Neural cell (in vitro differentiated cells): ENCODE data around the gene PTPRR. TPM values are rescaled to one million over a fixed set of nuclear protein-coding genes. Genes with fewer than 3 reads are reported as not detected.

ENCODE experiments used
- H2AFZ ChIP-seq: fragments of 200-600, 300-800 bp; sonication (generic), shearing (Covaris generic); 2 replicates; pipeline ENCODE4 v1.6.0; 2014; ENCODE audit warnings: low read depth, mild to moderate bottlenecking, antibody characterized with exemption, low read length, moderate library complexity
- H3F3A ChIP-seq: fragments of 200-600 bp; shearing (Covaris generic); 2 replicates; pipeline ENCODE4 v1.6.1; 2016; ENCODE audit warnings: mild to moderate bottlenecking, moderate library complexity, mixed read lengths, antibody characterized with exemption, low read length; ENCODE audit not compliant: insufficient read depth, poor library complexity, severe bottlenecking
- H3K27ac ChIP-seq: fragments of 200-600, 300-800 bp; sonication (generic), shearing (Covaris generic); 2 replicates; pipeline ENCODE4 v1.5.1; 2014; ENCODE audit warnings: mild to moderate bottlenecking, low read length, moderate library complexity
- H3K27me3 ChIP-seq: fragments of 300-800, 200-600 bp; sonication (generic), shearing (Covaris generic); 2 replicates; pipeline ENCODE4 v1.6.0; 2014; ENCODE audit warnings: mild to moderate bottlenecking, low read depth, low read length, moderate library complexity; ENCODE audit not compliant: insufficient read depth
- H3K36me3 ChIP-seq: fragments of 300-800, 200-600 bp; sonication (generic), shearing (Covaris generic); 2 replicates; pipeline ENCODE4 v1.5.1; 2014; ENCODE audit warnings: mild to moderate bottlenecking, antibody characterized with exemption, low read length, moderate library complexity; ENCODE audit not compliant: insufficient read depth
- H3K4me2 ChIP-seq: fragments of 300-800, 200-600 bp; sonication (generic), shearing (Covaris generic); 2 replicates; pipeline ENCODE4 v1.6.0; 2014; ENCODE audit warnings: mild to moderate bottlenecking, low read length
- H3K4me3 ChIP-seq: fragments of 300-800, 200-600 bp; sonication (generic), shearing (Covaris generic); 2 replicates; pipeline ENCODE4 v1.5.1; 2014; ENCODE audit warnings: mild to moderate bottlenecking, low read length, moderate library complexity
- H3K79me2 ChIP-seq: fragments of 200-600 bp; shearing (Covaris generic); replicated peaks from 2 replicates; pipeline ENCODE4 v1.6.0; 2014; ENCODE audit warnings: mild to moderate bottlenecking, low read length, moderate library complexity; ENCODE audit not compliant: insufficient read depth
- H3K9ac ChIP-seq: fragments of 300-800, 200-600 bp; sonication (generic), shearing (Covaris generic); 2 replicates; pipeline ENCODE4 v1.6.1; 2016; ENCODE audit warnings: mild to moderate bottlenecking, low read length, mixed read lengths
- H3K9me2 ChIP-seq: fragments of 200-600 bp; shearing (Covaris generic); 2 replicates; pipeline ENCODE4 v1.6.1; 2016; ENCODE audit warnings: mild to moderate bottlenecking, low read length, mixed read lengths; ENCODE audit not compliant: insufficient read depth
- H3K9me3 ChIP-seq: fragments of 200-600, 300-800 bp; sonication (generic), shearing (Covaris generic); 2 replicates; pipeline ENCODE4 v1.6.1; 2016; ENCODE audit warnings: mild to moderate bottlenecking, mixed run types, low read length, moderate library complexity, mixed read lengths
- H4K20me1 ChIP-seq: fragments of 200-600 bp; shearing (Covaris generic); 2 replicates; pipeline ENCODE4 v1.6.1; 2016; ENCODE audit warnings: mild to moderate bottlenecking, mixed run types; ENCODE audit not compliant: insufficient read depth
- CTCF ChIP-seq: fragments of 450-650 bp; IDR thresholded peaks from 2 replicates; pipeline ENCODE4 v1.5.1; 2014; ENCODE audit warnings: antibody characterized with exemption, mild to moderate bottlenecking, moderate library complexity; ENCODE audit not compliant: poor library complexity, severe bottlenecking
- EP300 ChIP-seq: fragments of 450-650 bp; conservative IDR thresholded peaks from 2 replicates; pipeline ENCODE4 v1.6.1; 2014; ENCODE audit warnings: antibody characterized with exemption, mild to moderate bottlenecking, moderate library complexity; ENCODE audit not compliant: poor library complexity, severe bottlenecking
- EZH2 ChIP-seq: fragments of 200-600, 300-800 bp; shearing (Covaris generic), sonication (generic); IDR thresholded peaks from 2 replicates; pipeline ENCODE4 v1.6.1; 2014; ENCODE audit warnings: antibody characterized with exemption, low read length, borderline replicate concordance, mild to moderate bottlenecking; ENCODE audit not compliant: insufficient read depth, poor library complexity, severe bottlenecking
- MXI1 ChIP-seq: fragments of 450-650 bp; conservative IDR thresholded peaks from 2 replicates; pipeline ENCODE4 v1.6.1; 2014; ENCODE audit warnings: antibody characterized with exemption, mild to moderate bottlenecking; ENCODE audit not compliant: poor library complexity, severe bottlenecking
- POLR2AphosphoS5 ChIP-seq: IDR thresholded peaks from 2 replicates; pipeline ENCODE4 v1.6.1; 2012
- RAD21 ChIP-seq: fragments of 450-650 bp; conservative IDR thresholded peaks from 2 replicates; pipeline ENCODE4 v1.6.1; 2014; ENCODE audit warnings: antibody characterized with exemption, mild to moderate bottlenecking, moderate library complexity
- SMC3 ChIP-seq: fragments of 450-650 bp; conservative IDR thresholded peaks from 2 replicates; pipeline ENCODE4 v1.6.1; 2014; ENCODE audit warnings: antibody characterized with exemption, mild to moderate bottlenecking, moderate library complexity; ENCODE audit not compliant: poor library complexity
- TAF1 ChIP-seq: IDR thresholded peaks from 2 replicates; pipeline ENCODE4 v1.6.1; 2012; ENCODE audit warnings: low read depth
- polyA plus RNA-seq: library from polyadenylated mRNA; depleted of rRNA; stranded (reverse); fragments of >200 nt; gene quantifications from 2 replicates; pipeline ENCODE4 v1.2.3, GENCODE V29; 2014
- TF ChIP-seq, protein P1 (sequence below): IDR thresholded peaks from 2 replicates; pipeline ENCODE4 v1.6.1; 2012; ENCODE audit warnings: borderline replicate concordance

The PTPRR gene
- polyA plus RNA-seq, 1 donor from 2014 or later: 2.2 TPM

DNA sequence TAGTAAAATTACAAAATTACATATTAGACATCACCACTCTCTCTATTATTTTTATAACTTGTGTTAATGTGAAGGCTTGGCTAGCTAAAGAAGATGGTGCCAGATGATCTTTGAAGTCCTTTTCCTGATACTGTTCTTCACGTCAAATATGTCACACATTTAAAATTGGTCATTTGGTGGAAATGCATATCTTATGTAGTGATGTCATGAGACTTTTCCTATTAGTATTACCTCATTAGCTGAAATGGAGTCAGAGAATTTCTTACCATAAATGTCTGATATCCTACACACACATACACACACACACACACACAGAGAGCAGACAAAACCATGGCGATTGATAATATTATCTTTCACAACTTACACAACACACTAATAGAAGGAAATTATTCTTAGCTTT is 158.5 kb downstream of the PTPRR start:
- Histone ChIP-seq H3K36me3 (no peaks in the 10 kb centered on the region), H3K9me2 (no peaks in the 10 kb centered on the region), H4K20me1 (no peaks in the 10 kb centered on the region), H3K4me2 (no peak overlapping the region), H2AFZ (no peak overlapping the region), H3K79me2 (no peaks in the 10 kb centered on the region), H3K9me3 (no peaks in the 10 kb centered on the region), H3K27me3 (no peaks in the 10 kb centered on the region), H3K4me3 (no peak overlapping the region), H3F3A (no peaks in the 10 kb centered on the region), H3K9ac (no peak overlapping the region), H3K27ac (no peak overlapping the region)
- TF ChIP-seq, protein P1, sequence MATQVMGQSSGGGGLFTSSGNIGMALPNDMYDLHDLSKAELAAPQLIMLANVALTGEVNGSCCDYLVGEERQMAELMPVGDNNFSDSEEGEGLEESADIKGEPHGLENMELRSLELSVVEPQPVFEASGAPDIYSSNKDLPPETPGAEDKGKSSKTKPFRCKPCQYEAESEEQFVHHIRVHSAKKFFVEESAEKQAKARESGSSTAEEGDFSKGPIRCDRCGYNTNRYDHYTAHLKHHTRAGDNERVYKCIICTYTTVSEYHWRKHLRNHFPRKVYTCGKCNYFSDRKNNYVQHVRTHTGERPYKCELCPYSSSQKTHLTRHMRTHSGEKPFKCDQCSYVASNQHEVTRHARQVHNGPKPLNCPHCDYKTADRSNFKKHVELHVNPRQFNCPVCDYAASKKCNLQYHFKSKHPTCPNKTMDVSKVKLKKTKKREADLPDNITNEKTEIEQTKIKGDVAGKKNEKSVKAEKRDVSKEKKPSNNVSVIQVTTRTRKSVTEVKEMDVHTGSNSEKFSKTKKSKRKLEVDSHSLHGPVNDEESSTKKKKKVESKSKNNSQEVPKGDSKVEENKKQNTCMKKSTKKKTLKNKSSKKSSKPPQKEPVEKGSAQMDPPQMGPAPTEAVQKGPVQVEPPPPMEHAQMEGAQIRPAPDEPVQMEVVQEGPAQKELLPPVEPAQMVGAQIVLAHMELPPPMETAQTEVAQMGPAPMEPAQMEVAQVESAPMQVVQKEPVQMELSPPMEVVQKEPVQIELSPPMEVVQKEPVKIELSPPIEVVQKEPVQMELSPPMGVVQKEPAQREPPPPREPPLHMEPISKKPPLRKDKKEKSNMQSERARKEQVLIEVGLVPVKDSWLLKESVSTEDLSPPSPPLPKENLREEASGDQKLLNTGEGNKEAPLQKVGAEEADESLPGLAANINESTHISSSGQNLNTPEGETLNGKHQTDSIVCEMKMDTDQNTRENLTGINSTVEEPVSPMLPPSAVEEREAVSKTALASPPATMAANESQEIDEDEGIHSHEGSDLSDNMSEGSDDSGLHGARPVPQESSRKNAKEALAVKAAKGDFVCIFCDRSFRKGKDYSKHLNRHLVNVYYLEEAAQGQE: no peak
- TF ChIP-seq RAD21: no peak
- no peak for TF ChIP-seq SMC3
- no peak for TF ChIP-seq POLR2AphosphoS5
- no peak for TF ChIP-seq CTCF
- TF ChIP-seq EP300: no peak
- no peak for TF ChIP-seq TAF1
- no peak for TF ChIP-seq EZH2
- TF ChIP-seq MXI1: no peak

DNA sequence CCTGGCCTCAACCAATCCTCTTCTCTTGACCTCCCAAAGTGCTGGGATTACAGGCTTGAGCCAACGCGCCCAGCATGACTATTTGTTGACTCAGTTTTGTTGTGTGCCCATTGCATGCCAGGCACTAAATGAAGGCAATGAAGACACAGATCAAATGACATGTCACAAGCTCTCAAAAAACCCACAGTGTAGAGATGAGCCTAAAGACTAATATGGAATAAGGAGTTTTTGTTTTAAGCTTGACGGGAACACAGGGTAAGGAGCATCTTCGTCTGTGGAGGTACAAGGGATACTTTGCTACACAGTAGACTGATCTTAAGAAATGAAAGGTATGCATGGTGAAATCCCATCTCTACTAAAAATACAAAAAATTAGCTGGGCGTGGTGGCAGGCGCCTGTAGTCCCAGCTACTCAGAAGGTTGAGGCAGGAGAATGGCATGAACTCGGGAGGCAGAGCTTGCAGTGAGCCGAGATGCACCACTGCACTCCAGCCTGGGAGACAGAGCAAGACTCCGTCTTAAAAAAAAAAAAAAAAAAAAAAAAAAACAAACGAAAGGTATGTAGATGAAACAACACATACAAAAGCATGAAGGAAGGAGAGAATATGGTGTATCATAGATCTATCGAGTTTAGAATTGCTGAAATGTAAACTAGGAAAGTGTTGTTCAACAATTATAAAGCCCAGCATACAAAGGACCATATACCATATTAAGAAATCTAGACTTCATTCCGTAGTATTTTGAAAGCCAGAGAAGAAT is 161.2 kb downstream of the PTPRR start:
- Histone ChIP-seq H3K36me3 (no peaks in the 10 kb centered on the region), H3K4me2 (no peak overlapping the region), H3K4me3 (no peak overlapping the region), H3K9me3 (no peaks in the 10 kb centered on the region), H3K9ac (no peak overlapping the region), H3K27me3 (no peaks in the 10 kb centered on the region), H3K9me2 (no peaks in the 10 kb centered on the region), H3F3A (no peaks in the 10 kb centered on the region), H2AFZ (no peak overlapping the region), H4K20me1 (no peaks in the 10 kb centered on the region), H3K27ac (no peak overlapping the region), H3K79me2 (no peaks in the 10 kb centered on the region)
- TF ChIP-seq SMC3: no peak
- TF ChIP-seq TAF1: no peak
- TF ChIP-seq EZH2: no peak
- no peak for TF ChIP-seq RAD21
- TF ChIP-seq EP300: no peak
- TF ChIP-seq POLR2AphosphoS5: no peak
- TF ChIP-seq, protein P1: no peak
- no peak for TF ChIP-seq CTCF
